HL-60 (cell line): ENCODE results near the gene ADSL.
A peak's percentile ranks its signal among the peaks of the same experiment; 100 is the strongest.

ENCODE experiments used
- DNase-seq, 2 experiments: peaks; one replicate each; pipeline ENCODE4 v3.0.0-alpha.2; 2010 to 2020; ENCODE audit warnings: low read depth in 1 of 2, low spot score in 1 of 2
- H3K27ac ChIP-seq: fragments of 250-450 bp; sonication (Bioruptor Pico); replicated peaks from 2 replicates; pipeline ENCODE4 v1.5.1; 2020; ENCODE audit warnings: mild to moderate bottlenecking, moderate library complexity
- H3K27me3 ChIP-seq: fragments of 250-450 bp; sonication (Bioruptor Pico); 2 replicates; pipeline ENCODE4 v1.5.1; 2021; ENCODE audit warnings: mild to moderate bottlenecking, moderate library complexity; ENCODE audit not compliant: insufficient read depth, poor library complexity, severe bottlenecking
- H3K4me3 ChIP-seq: replicated peaks from 2 replicates; pipeline ENCODE4 v1.5.1; 2011; ENCODE audit warnings: mild to moderate bottlenecking, control low read depth, low read length; ENCODE audit not compliant: insufficient read depth
- GABPA ChIP-seq: IDR thresholded peaks from 2 replicates; pipeline ENCODE4 v1.6.1; 2012; ENCODE audit warnings: low read depth
- POLR2AphosphoS5 ChIP-seq: IDR thresholded peaks from 2 replicates; pipeline ENCODE4 v1.6.1; 2012; ENCODE audit warnings: low read depth
- REST ChIP-seq: IDR thresholded peaks from 2 replicates; pipeline ENCODE4 v1.6.1; 2012; ENCODE audit warnings: low read depth; ENCODE audit not compliant: insufficient replicate concordance
- SPI1 ChIP-seq: IDR thresholded peaks from 2 replicates; pipeline ENCODE4 v1.6.1; 2012; ENCODE audit warnings: low read depth, mild to moderate bottlenecking, borderline replicate concordance
- TF ChIP-seq, protein P1 (sequence below): IDR thresholded peaks from one replicate; pipeline ENCODE4 v1.5.1; 2011; ENCODE audit warnings: low read length, control low read depth, inconsistent platforms; ENCODE audit not compliant: insufficient read depth

Gene ADSL

DNA sequence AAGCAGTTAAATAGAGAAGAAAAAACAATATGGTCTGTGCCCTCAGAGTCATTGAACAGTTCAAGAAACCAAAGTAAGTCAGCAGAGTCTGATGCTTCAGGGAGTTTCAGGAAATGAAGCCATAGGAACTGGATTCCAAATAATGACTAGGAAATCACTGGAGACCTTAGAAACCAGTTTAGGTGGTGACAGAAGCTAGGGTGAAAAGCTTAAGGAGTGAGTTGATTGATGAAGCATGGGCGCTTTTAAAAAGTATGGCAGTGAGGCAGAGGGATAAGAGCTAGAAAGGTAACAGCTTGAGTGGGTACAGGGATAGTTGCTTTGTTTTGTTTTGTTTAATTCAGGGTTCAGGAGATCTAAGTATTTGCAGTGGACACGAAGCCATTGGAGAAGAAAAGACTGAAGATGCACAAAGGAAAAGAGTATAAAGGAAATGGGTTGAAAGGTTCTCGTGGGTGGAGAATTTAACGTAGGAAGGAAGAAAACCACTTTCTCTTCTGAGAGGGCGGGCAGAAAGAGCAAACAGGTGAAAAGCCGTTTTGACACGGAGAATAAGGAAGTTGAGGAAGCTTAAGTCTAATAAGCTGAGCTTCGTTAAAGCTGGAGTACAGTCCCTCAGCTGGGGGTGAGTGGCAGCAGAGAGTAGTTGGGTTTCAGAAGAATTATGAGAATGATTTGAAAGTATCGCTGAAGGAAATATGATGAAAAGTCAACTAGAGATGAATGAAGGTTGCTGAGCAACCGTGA is 38.9 kb downstream of the ADSL start:
- peak overlapping the region; percentile 5; the same call in 1 of the 2 replicates for H3K4me3 ChIP-seq

DNA sequence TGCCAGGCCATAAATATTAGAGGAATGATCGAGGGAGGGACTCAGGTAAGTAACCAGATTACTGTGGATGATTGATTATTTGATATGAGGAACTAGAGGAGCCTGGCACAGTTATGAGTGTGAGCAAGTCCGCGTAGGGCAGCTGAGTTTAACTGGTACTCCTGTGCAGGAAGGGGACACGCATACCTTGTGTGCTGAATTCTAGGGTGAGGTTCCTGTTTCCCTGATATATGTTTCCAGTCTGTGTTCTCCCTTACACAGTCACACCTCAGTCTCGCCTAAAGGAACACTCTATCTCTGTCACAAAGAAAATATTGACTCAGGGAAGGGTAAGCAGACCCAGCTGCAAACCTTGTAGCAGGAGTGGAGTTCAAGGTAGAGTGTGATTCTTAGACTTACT is 41.4 kb downstream of the ADSL start:
- H3K4me3 ChIP-seq: no peak overlapping the region
- DNase-seq: no peak
- no peak overlapping the region for H3K27ac ChIP-seq
- no peak for TF ChIP-seq SPI1
- TF ChIP-seq, protein P1, sequence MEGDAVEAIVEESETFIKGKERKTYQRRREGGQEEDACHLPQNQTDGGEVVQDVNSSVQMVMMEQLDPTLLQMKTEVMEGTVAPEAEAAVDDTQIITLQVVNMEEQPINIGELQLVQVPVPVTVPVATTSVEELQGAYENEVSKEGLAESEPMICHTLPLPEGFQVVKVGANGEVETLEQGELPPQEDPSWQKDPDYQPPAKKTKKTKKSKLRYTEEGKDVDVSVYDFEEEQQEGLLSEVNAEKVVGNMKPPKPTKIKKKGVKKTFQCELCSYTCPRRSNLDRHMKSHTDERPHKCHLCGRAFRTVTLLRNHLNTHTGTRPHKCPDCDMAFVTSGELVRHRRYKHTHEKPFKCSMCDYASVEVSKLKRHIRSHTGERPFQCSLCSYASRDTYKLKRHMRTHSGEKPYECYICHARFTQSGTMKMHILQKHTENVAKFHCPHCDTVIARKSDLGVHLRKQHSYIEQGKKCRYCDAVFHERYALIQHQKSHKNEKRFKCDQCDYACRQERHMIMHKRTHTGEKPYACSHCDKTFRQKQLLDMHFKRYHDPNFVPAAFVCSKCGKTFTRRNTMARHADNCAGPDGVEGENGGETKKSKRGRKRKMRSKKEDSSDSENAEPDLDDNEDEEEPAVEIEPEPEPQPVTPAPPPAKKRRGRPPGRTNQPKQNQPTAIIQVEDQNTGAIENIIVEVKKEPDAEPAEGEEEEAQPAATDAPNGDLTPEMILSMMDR: no peak
- no peak for TF ChIP-seq POLR2AphosphoS5
- TF ChIP-seq GABPA: no peak
- no peak for TF ChIP-seq REST
- no peaks in the 10 kb centered on the region for H3K27me3 ChIP-seq

More for the DNA sequence above, 38.9 kb downstream of the ADSL start:
- H3K27ac ChIP-seq: peak overlapping the region; percentile 55
- H3K27me3 ChIP-seq: no peaks in the 10 kb centered on the region
- TF ChIP-seq, protein P1: no peak
- peak; percentile 33; the same call in 1 of the 2 replicates for TF ChIP-seq SPI1
- no peak for TF ChIP-seq REST
- no peak for TF ChIP-seq GABPA
- no peak for TF ChIP-seq POLR2AphosphoS5
- peak in 1 of 2 experiments; percentile 57 for DNase-seq

DNA sequence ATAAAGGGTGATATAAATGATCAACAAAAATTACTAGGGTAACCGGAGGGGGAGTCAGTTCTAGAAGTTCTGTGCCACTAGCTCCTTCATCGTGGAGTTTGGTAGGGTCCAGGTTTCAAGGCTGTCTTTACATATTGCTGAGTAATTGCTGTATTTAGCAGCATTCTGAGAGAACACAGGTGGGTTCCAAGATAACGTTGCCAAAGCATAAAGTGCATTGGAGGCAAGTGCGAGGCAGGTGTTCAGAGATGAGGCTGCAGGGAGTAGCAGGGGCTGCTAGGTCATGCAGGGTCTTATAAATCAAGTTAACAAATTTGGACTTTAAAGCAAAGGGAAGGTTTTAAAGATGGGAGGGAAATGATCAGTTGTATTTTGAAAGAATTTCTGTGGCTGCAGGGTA is 41.9 kb downstream of the ADSL start:
- Histone ChIP-seq H3K27ac (no peak overlapping the region), H3K27me3 (no peaks in the 10 kb centered on the region), H3K4me3 (no peak overlapping the region)
- DNase-seq: no peak
- no peak for TF ChIP-seq SPI1
- TF ChIP-seq, protein P1: no peak
- TF ChIP-seq POLR2AphosphoS5: no peak
- no peak for TF ChIP-seq REST
- no peak for TF ChIP-seq GABPA
